SK-N-SH (cell line): ENCODE measurements around the gene MFAP3. TPM values are rescaled to one million over a fixed set of nuclear protein-coding genes. Genes with fewer than 3 reads are reported as not detected.

Experiments
- CTCF ChIA-PET: fragments of 300-600, 350-600 bp; formaldehyde crosslinking; extraction: SDS; loops from one replicate; lab custom pipeline; 2021; lab: Yijun Ruan, JAX
- POLR2A ChIA-PET: fragments of 350-600 bp; sonication (Branson Sonifier 250); formaldehyde crosslinking; extraction: SDS; loops from one replicate; lab custom pipeline; 2020; ENCODE audit warnings: antibody characterized with exemption, inconsistent platforms; lab: Yijun Ruan, JAX
- DNase-seq: peaks from one replicate; pipeline ENCODE4 v3.0.0; 2012
- H2AFZ ChIP-seq: fragments of 200-600 bp; sonication (generic); 2 replicates; pipeline ENCODE4 v1.8.1; 2016; ENCODE audit warnings: antibody characterized with exemption, mild to moderate bottlenecking, low read depth
- H3F3A ChIP-seq: fragments of 200-600 bp; sonication (generic); replicated peaks from 2 replicates; pipeline ENCODE3; 2016; ENCODE audit warnings: antibody characterized with exemption, mild to moderate bottlenecking; ENCODE audit not compliant: insufficient read depth
- H3K27ac ChIP-seq, 2 experiments: fragments of 200-500 bp in 1 of 2; fragments of 200-600 bp in 1 of 2; sonication (Bioruptor generic) in 1 of 2; sonication (generic), shearing (Covaris generic) in 1 of 2; 2 replicates each; pipeline versions ENCODE4 v1.5.1 to v1.6.1; 2014 to 2016; ENCODE audit warnings: low read depth in 2 of 2, inconsistent platforms in 1 of 2, low read length in 1 of 2, mild to moderate bottlenecking in 1 of 2, mixed read lengths in 1 of 2
- H3K27me3 ChIP-seq: fragments of 200-600 bp; sonication (generic), shearing (Covaris generic); 2 replicates; pipeline ENCODE4 v1.6.1; 2016; ENCODE audit warnings: mixed run types; ENCODE audit not compliant: insufficient read depth
- H3K36me3 ChIP-seq, 2 experiments: fragments of 200-500 bp in 1 of 2; fragments of 200-600 bp in 1 of 2; sonication (Bioruptor generic) in 1 of 2; sonication (generic) in 1 of 2; replicated peaks in 1 of 2; 2 replicates each; pipeline versions ENCODE3 to v1.5.1; 2014 to 2016; ENCODE audit warnings: low read length in 1 of 2, mild to moderate bottlenecking in 1 of 2; ENCODE audit not compliant: insufficient read depth in 2 of 2, control insufficient read depth in 1 of 2
- H3K4me1 ChIP-seq, 2 experiments: fragments of 200-500 bp in 1 of 2; fragments of 200-600 bp in 1 of 2; sonication (Bioruptor generic) in 1 of 2; sonication (generic), shearing (Covaris generic) in 1 of 2; 2 replicates each; pipeline versions ENCODE4 v1.5.1 to v1.6.1; 2014 to 2016; ENCODE audit warnings: low read depth in 1 of 2, low read length in 1 of 2, mixed run types in 1 of 2; ENCODE audit not compliant: insufficient read depth in 2 of 2, control insufficient read depth in 1 of 2
- H3K4me2 ChIP-seq: fragments of 200-600 bp; sonication (generic), shearing (Covaris generic); 2 replicates; pipeline ENCODE4 v1.6.1; 2017; ENCODE audit warnings: mixed run types
- H3K4me3 ChIP-seq, 2 experiments: fragments of 200-500 bp in 1 of 2; fragments of 200-600 bp in 1 of 2; sonication (Bioruptor generic) in 1 of 2; sonication (generic), shearing (Covaris generic) in 1 of 2; 2 replicates each; pipeline versions ENCODE4 v1.5.1 to v1.8.1; 2014 to 2016; ENCODE audit warnings: low read depth in 2 of 2, inconsistent platforms in 1 of 2, low read length in 1 of 2, mild to moderate bottlenecking in 1 of 2, mixed read lengths in 1 of 2, moderate library complexity in 1 of 2
- H3K79me2 ChIP-seq: fragments of 200-600 bp; sonication (generic); 2 replicates; pipeline ENCODE4 v1.8.1; 2017; ENCODE audit warnings: mild to moderate bottlenecking; ENCODE audit not compliant: insufficient read depth
- H3K9ac ChIP-seq: fragments of 200-600 bp; sonication (generic); 2 replicates; pipeline ENCODE4 v1.6.1; 2017; ENCODE audit warnings: mixed run types
- H3K9me2 ChIP-seq: fragments of 200-600 bp; sonication (generic); 2 replicates; pipeline ENCODE4 v1.6.1; 2017; ENCODE audit warnings: mixed run types
- H3K9me3 ChIP-seq: fragments of 200-600 bp; sonication (generic); 2 replicates; pipeline ENCODE4 v1.6.1; 2017; ENCODE audit warnings: mixed run types, mild to moderate bottlenecking, moderate library complexity
- H4K20me1 ChIP-seq: fragments of 200-600 bp; sonication (generic); 2 replicates; pipeline ENCODE4 v1.6.1; 2017; ENCODE audit warnings: mild to moderate bottlenecking, mixed run types; ENCODE audit not compliant: insufficient read depth
- CHD2 ChIP-seq: fragments of 150-350 bp; IDR thresholded peaks from 2 replicates; pipeline ENCODE4 v1.6.1; 2018; ENCODE audit warnings: low read length; ENCODE audit not compliant: partially characterized antibody
- CTCF ChIP-seq: fragments of 200-600 bp; sonication (generic); IDR thresholded peaks from 2 replicates; pipeline ENCODE4 v1.6.1; 2017; ENCODE audit warnings: antibody characterized with exemption, mild to moderate bottlenecking, moderate library complexity
- EP300 ChIP-seq, 2 experiments: IDR thresholded peaks; 2 replicates each; pipeline versions ENCODE4 v1.4.0 to v1.6.1; 2012; ENCODE audit warnings: borderline replicate concordance in 1 of 2, low read depth in 1 of 2, low read length in 1 of 2
- EZH2phosphoT487 ChIP-seq: fragments of 200-600 bp; sonication (generic); IDR thresholded peaks from 2 replicates; pipeline ENCODE4 v1.6.1; 2017; ENCODE audit warnings: low read depth, mixed run types, mild to moderate bottlenecking, antibody characterized with exemption, moderate library complexity, borderline replicate concordance
- FOXJ3 ChIP-seq: sonication (generic); formaldehyde crosslinking; IDR thresholded peaks from 2 replicates; pipeline ENCODE4 v1.5.1; 2020; ENCODE audit warnings: mild to moderate bottlenecking, missing genetic modification reagents
- GABPA ChIP-seq: IDR thresholded peaks from 2 replicates; pipeline ENCODE4 v1.4.0; 2012; ENCODE audit warnings: low read depth, mild to moderate bottlenecking
- MEF2A ChIP-seq: IDR thresholded peaks from 2 replicates; pipeline ENCODE4 v1.4.0; 2012; ENCODE audit warnings: low read depth, borderline replicate concordance
- NRF1 ChIP-seq: IDR thresholded peaks from 2 replicates; pipeline ENCODE4 v1.6.1; 2012; ENCODE audit warnings: low read depth, mild to moderate bottlenecking, low read length
- RCOR1 ChIP-seq: fragments of 150-350 bp; IDR thresholded peaks from 2 replicates; pipeline ENCODE4 v1.6.1; 2017; ENCODE audit warnings: antibody characterized with exemption, low read length
- REST ChIP-seq: IDR thresholded peaks from 2 replicates; pipeline ENCODE4 v1.6.1; 2012; ENCODE audit warnings: mild to moderate bottlenecking, low read depth, low read length, moderate library complexity
- TCF12 ChIP-seq: IDR thresholded peaks from 2 replicates; pipeline ENCODE4 v1.4.0; 2012
- USF1 ChIP-seq: IDR thresholded peaks from 2 replicates; pipeline ENCODE4 v1.4.0; 2012; ENCODE audit warnings: low read depth, borderline replicate concordance
- WGBS: methylation state at CpG from one replicate; pipeline ENCODE4 v1.1.6; 2017; ENCODE audit warnings: low lambda C conversion rate; 5-methylcytosine and 5-hydroxymethylcytosine counted together
- polyA plus RNA-seq, 3 experiments: library from polyadenylated mRNA; depleted of rRNA; stranded (reverse); fragments of >200 nt; gene quantifications; 2 replicates each; pipeline ENCODE4 v1.2.3, GENCODE V29; 2012

The MFAP3 gene
- polyA plus RNA-seq, 1 of the 3 experiments (the other 2 are of a cell fraction), result 16.0 TPM

DNA sequence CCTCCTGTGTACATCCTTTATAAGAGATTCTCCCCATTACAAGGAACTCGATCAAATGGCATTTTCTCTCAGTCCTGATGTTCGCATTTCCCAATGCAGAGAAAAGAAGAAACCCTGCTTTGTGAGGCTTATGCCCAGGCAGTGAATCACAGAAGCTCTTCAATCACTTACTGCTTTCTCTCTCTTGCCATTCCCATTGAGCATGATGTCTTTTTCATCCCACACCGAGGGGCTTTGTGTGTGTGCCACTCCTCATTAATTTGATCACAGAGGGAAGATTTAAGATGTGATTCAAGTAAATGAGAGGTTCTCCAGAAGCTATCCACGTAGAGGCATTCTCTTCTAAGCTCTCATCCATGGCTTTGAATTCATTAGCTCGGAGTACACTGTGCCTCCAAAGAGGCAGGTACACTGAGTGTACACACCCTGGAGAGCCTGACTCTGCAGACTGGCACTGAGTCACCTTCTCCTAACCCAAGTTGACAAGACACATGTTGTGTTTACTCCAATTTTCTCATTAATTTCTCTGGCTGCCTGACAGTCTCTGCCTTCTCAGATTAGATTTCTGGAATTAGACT lies 45.4 kb downstream of the MFAP3 start:
- WGBS, result 79% methylated on average over 5 of the region's 5 CpGs

More for the DNA sequence above, 45.4 kb downstream of the MFAP3 start:
- no peak for DNase-seq
- Histone ChIP-seq H3K4me2 (no peak overlapping the region), H3K4me3 (no peak overlapping the region), H3K36me3 (no peaks in the 10 kb centered on the region), H3K79me2 (no peaks in the 10 kb centered on the region), H3F3A (no peaks in the 10 kb centered on the region), H3K4me1 (peaks cover 7 to 15% of the 10 kb centered on the region in 2 experiments; a peak in 2 of 4 replicates), H2AFZ (no peak overlapping the region), H3K27me3 (no peaks in the 10 kb centered on the region), H3K9me3 (no peaks in the 10 kb centered on the region), H3K9ac (no peak overlapping the region), H4K20me1 (no peaks in the 10 kb centered on the region), H3K27ac (no peak overlapping the region), H3K9me2 (no peaks in the 10 kb centered on the region)
- ChIA-PET CTCF (interaction anchor here (5.2 kb wide), 1 partner anchor 12 kb away, joined by 24 read pairs; no protein-coding TSS in a partner anchor), POLR2A (no interaction called here)
- TF ChIP-seq GABPA, result no peak
- TF ChIP-seq EP300 (IDR thresholded peaks at IDR 0.05; ENCODE audit: borderline replicate concordance in 1 of 2, low read depth in 1 of 2, low read length in 1 of 2), result no peak
- TF ChIP-seq CHD2, result no peak
- no peak for TF ChIP-seq CTCF
- no peak for TF ChIP-seq REST
- TF ChIP-seq NRF1, result no peak
- no peak for TF ChIP-seq EZH2phosphoT487
- no peak for TF ChIP-seq FOXJ3 (CRISPR knock-in tag)
- no peak for TF ChIP-seq TCF12
- TF ChIP-seq USF1, result no peak
- no peak for TF ChIP-seq MEF2A
- TF ChIP-seq RCOR1, result no peak
